BJ (cell line): ENCODE results near the gene PPP1R2. TPM values are rescaled to one million over a fixed set of nuclear protein-coding genes. Genes with fewer than 3 reads are reported as not detected.

ENCODE experiments used
- CTCF ChIA-PET: fragments of 350-600 bp; formaldehyde crosslinking; extraction: SDS; loops from one replicate; lab custom pipeline; 2021; ENCODE audit warnings: antibody characterized with exemption, inconsistent platforms; lab: Yijun Ruan, JAX
- POLR2A ChIA-PET: fragments of 300-600 bp; sonication (Branson Sonifier 250); formaldehyde crosslinking; extraction: SDS; loops from one replicate; lab custom pipeline; 2021; ENCODE audit warnings: antibody characterized with exemption; lab: Charles Lee
- DNase-seq: peaks from one replicate; pipeline ENCODE4 v3.0.0-alpha.2; 2011; ENCODE audit warnings: low read depth
- H3K27me3 ChIP-seq: 2 replicates; pipeline ENCODE4 v1.6.0; 2011; ENCODE audit warnings: low read length; ENCODE audit not compliant: control insufficient read depth, insufficient read depth
- H3K36me3 ChIP-seq: 2 replicates; pipeline ENCODE4 v1.5.1; 2011; ENCODE audit warnings: low read length; ENCODE audit not compliant: control insufficient read depth, insufficient read depth
- H3K4me3 ChIP-seq: 2 replicates; pipeline ENCODE4 v1.5.1; 2011; ENCODE audit warnings: low read depth, mild to moderate bottlenecking, control low read depth, low read length
- CTCF ChIP-seq: IDR thresholded peaks from 2 replicates; pipeline ENCODE4 v1.5.1; 2011; ENCODE audit warnings: low read depth, mild to moderate bottlenecking, control low read depth, inconsistent platforms, low read length, moderate library complexity; ENCODE audit not compliant: insufficient read depth
- polyA plus RNA-seq: library from polyadenylated mRNA; depleted of rRNA; stranded (reverse); fragments of >200 nt; gene quantifications from 2 replicates; pipeline ENCODE4 v1.2.3, GENCODE V29; 2011

PPP1R2 gene
- polyA plus RNA-seq, 1 experiment, result 41.9 TPM

DNA sequence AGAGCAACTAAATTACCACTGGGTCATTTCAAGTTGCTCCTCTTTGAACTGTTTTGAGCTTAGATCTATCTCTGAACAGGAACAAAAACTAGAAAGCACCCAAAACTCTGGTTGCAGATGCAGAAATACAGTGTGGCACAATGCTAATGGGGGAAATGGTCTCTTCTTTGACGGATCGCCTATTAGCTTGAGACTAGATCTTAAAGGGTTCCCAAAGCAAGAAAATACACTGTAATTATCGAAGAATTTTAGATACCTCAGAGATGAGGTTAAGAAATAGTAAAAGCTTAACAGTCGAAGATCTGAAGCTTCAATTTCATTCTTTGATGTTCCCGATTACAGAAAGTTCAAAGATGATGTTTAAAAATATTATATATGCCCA lies 818 bp downstream of the PPP1R2 start:
- Histone ChIP-seq H3K4me3 (peak overlapping the region; percentile 72), H3K27me3 (no peaks in the 10 kb centered on the region), H3K36me3 (no peaks in the 10 kb centered on the region)
- ChIA-PET POLR2A (interaction anchor here (0.6 to 1.6 kb wide), 4 partner anchors 99 to 884 kb away, joined by 4 to 6 read pairs (median 5); partner anchors contain the start of gene ACAP2), CTCF (interaction anchor here (0.8 to 1.6 kb wide), 5 partner anchors 8 to 289 kb away, joined by 3 to 6 read pairs (median 3); no protein-coding TSS in a partner anchor)
- no peak for DNase-seq
- TF ChIP-seq CTCF, result no peak

- ChIA-PET CTCF (no interaction called here), POLR2A (no interaction called here)
- Histone ChIP-seq H3K27me3 (no peaks in the 10 kb centered on the region), H3K36me3 (no peaks in the 10 kb centered on the region), H3K4me3 (no peak overlapping the region)
- no peak for DNase-seq
- TF ChIP-seq CTCF, result no peak
Observed at GRCh38 chr3:195540511-195540910, 2.6 kb downstream of the PPP1R2 start.

DNA sequence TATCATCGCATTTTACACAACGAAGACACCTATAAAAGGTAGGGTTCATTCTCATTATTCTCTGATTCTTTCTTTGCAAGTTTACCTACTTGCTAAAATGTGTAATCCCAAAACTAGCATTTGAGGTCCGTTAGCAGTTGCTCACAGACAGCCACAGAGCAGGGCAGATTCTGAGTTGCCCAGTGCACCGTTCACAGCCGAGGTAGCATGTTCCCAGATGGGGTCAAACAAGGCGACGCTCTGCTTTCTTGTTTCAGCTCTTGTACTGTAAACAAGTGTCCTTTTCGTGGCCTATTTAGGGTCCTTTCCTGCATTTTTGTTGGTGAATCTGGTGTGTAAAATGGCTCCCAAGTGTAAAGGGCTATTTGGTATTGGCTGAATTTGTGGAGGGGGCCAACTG lies 3.1 kb downstream of the PPP1R2 start:
- ChIA-PET CTCF (no interaction called here), POLR2A (no interaction called here)
- TF ChIP-seq CTCF, result no peak
- no peaks in the 10 kb centered on the region for H3K36me3 ChIP-seq
- DNase-seq, result no peak
- H3K4me3 ChIP-seq, result no peak overlapping the region
- no peaks in the 10 kb centered on the region for H3K27me3 ChIP-seq

- Histone ChIP-seq H3K36me3 (no peaks in the 10 kb centered on the region), H3K27me3 (no peaks in the 10 kb centered on the region), H3K4me3 (no peak overlapping the region)
- ChIA-PET CTCF (no interaction called here), POLR2A (no interaction called here)
- no peak for DNase-seq
- no peak for TF ChIP-seq CTCF
Observed at GRCh38 chr3:195539479-195539878, 3.6 kb downstream of the PPP1R2 start.

GRCh38 chr3:195537995-195538394 lies 5.1 kb downstream of the PPP1R2 start:
- no peak overlapping the region for H3K4me3 ChIP-seq
- H3K36me3 ChIP-seq, result no peaks in the 10 kb centered on the region
- TF ChIP-seq CTCF, result no peak
- no peak for DNase-seq
- ChIA-PET POLR2A (interaction anchor here (0.5 kb wide), 1 partner anchor 28 kb away, joined by 3 read pairs; no protein-coding TSS in a partner anchor), CTCF (interaction anchor here (0.6 to 1.1 kb wide), 2 partner anchors 45 to 267 kb away, joined by 3 to 5 read pairs; partner anchors contain the start of gene XXYLT1)
- H3K27me3 ChIP-seq, result no peaks in the 10 kb centered on the region
